Neural progenitor cell (in vitro differentiated cells): Measurements from ENCODE around the gene DKK2. TPM values are rescaled to one million over a fixed set of nuclear protein-coding genes. Genes with fewer than 3 reads are reported as not detected.
A peak's percentile ranks its signal among the peaks of the same experiment; 100 is the strongest.

Experiments used
- DNase-seq: peaks from one replicate; pipeline ENCODE4 v3.0.0-alpha.2; 2016; ENCODE audit warnings: low spot score
- H2AFZ ChIP-seq: fragments of 200-600 bp; sonication (generic); replicated peaks from 2 replicates; pipeline ENCODE4 v1.6.1; 2016; ENCODE audit warnings: antibody characterized with exemption
- H3F3A ChIP-seq: fragments of 200-600 bp; sonication (generic); 2 replicates; pipeline ENCODE4 v1.6.1; 2016; ENCODE audit warnings: antibody characterized with exemption, low read depth
- H3K27ac ChIP-seq: fragments of 200-600 bp; sonication (generic); 2 replicates; pipeline ENCODE4 v1.5.1; 2016; ENCODE audit warnings: mild to moderate bottlenecking
- H3K27me3 ChIP-seq: fragments of 200-600 bp; sonication (generic); 2 replicates; pipeline ENCODE4 v1.6.1; 2016; ENCODE audit warnings: mild to moderate bottlenecking, moderate library complexity
- H3K36me3 ChIP-seq: fragments of 200-600 bp; sonication (generic); 2 replicates; pipeline ENCODE4 v1.5.1; 2016
- H3K4me1 ChIP-seq: fragments of 200-600 bp; sonication (generic); 2 replicates; pipeline ENCODE4 v1.6.1; 2016; ENCODE audit warnings: mixed run types
- H3K4me2 ChIP-seq: fragments of 200-600 bp; sonication (generic); 2 replicates; pipeline ENCODE4 v1.6.1; 2016
- H3K4me3 ChIP-seq: fragments of 200-600 bp; sonication (generic); 2 replicates; pipeline ENCODE4 v1.5.1; 2016
- H3K79me2 ChIP-seq: fragments of 200-600 bp; sonication (generic); 2 replicates; pipeline ENCODE4 v1.6.1; 2016; ENCODE audit warnings: low read depth
- H3K9ac ChIP-seq: fragments of 200-600 bp; sonication (generic); 2 replicates; pipeline ENCODE4 v1.6.1; 2016
- H3K9me3 ChIP-seq: fragments of 200-600 bp; sonication (generic); 2 replicates; pipeline ENCODE4 v1.5.1; 2016; ENCODE audit warnings: low read depth
- H4K20me1 ChIP-seq: fragments of 200-600 bp; sonication (generic); 2 replicates; pipeline ENCODE4 v1.6.1; 2016; ENCODE audit warnings: low read depth
- H3K27ac Mint-ChIP-seq: 3 replicates; pipeline ENCODE4 v1.8.0; 2021; ENCODE audit warnings: mixed read lengths
- H3K27me3 Mint-ChIP-seq: 2 replicates; pipeline ENCODE4 v1.8.0; 2022; ENCODE audit warnings: low read depth, mild to moderate bottlenecking, inconsistent platforms, moderate library complexity, mixed read lengths; ENCODE audit not compliant: insufficient read depth
- H3K36me3 Mint-ChIP-seq: 3 replicates; pipeline ENCODE4 v1.8.0; 2021; ENCODE audit warnings: mixed read lengths
- H3K4me1 Mint-ChIP-seq: 3 replicates; pipeline ENCODE4 v1.8.0; 2021; ENCODE audit warnings: mixed read lengths
- H3K4me3 Mint-ChIP-seq: 3 replicates; pipeline ENCODE4 v1.8.0; 2021; ENCODE audit warnings: mild to moderate bottlenecking, moderate library complexity, mixed read lengths
- H3K9me3 Mint-ChIP-seq: 3 replicates; pipeline ENCODE4 v1.8.0; 2020; ENCODE audit warnings: mixed read lengths
- EZH2 ChIP-seq: fragments of 200-600 bp; sonication (generic); IDR thresholded peaks from 2 replicates; pipeline ENCODE4 v1.6.1; 2017; ENCODE audit warnings: antibody characterized with exemption, mild to moderate bottlenecking, moderate library complexity
- EZH2phosphoT487 ChIP-seq: fragments of 200-600 bp; sonication (generic); IDR thresholded peaks from 2 replicates; pipeline ENCODE4 v1.6.1; 2017; ENCODE audit warnings: antibody characterized with exemption
- total RNA-seq: library from RNA; depleted of rRNA; stranded (reverse); fragments of >200 nt; gene quantifications from 2 replicates; pipeline ENCODE4 v1.2.3, GENCODE V29; 2015; ENCODE audit warnings: low replicate concordance
- TF ChIP-seq, protein P1 (sequence below): fragments of 200-600 bp; sonication (generic); IDR thresholded peaks from 2 replicates; pipeline ENCODE4 v1.5.1; 2017; ENCODE audit warnings: antibody characterized with exemption, mild to moderate bottlenecking

Gene DKK2
- total RNA-seq, 1 donor from 2014 or later = not detected

DNA sequence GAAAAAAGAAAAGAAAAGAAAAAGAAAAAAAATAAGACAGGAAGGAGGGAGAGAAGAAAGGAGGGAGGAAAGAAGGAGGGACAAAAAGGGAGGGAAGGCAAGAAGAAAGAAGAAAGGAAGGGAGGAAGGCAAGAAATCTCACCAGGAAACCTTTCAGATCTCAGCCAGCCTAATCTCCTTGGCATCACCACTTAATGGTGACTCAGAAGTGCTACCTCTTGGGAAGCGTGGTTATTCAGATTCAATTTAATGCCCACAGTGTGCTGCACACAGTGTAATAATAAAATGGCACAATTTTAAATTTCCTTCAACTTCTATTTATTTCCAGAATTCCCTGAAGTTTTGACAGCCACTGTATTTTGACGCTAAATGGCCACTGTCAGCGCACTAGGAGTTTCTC lies 50.3 kb downstream of the DKK2 start:
- Histone ChIP-seq H3K36me3 (no peaks in the 10 kb centered on the region), H3K27me3 (no peaks in the 10 kb centered on the region), H3K4me3 (no peak overlapping the region), H3K4me2 (no peak overlapping the region), H2AFZ (no peak overlapping the region), H3K9me3 (no peaks in the 10 kb centered on the region), H3K27ac (no peak overlapping the region), H4K20me1 (no peaks in the 10 kb centered on the region), H3F3A (no peaks in the 10 kb centered on the region), H3K79me2 (no peaks in the 10 kb centered on the region), H3K9ac (no peak overlapping the region), H3K4me1 (peaks cover 14% of the 10 kb centered on the region)
- Mint-ChIP-seq H3K4me3 (no peak overlapping the region), H3K9me3 (no peaks in the 10 kb centered on the region), H3K4me1 (peaks cover 16% of the 10 kb centered on the region), H3K27me3 (no peaks in the 10 kb centered on the region), H3K27ac (no peak overlapping the region), H3K36me3 (no peaks in the 10 kb centered on the region)
- no peak for DNase-seq
- no peak for TF ChIP-seq EZH2
- TF ChIP-seq, protein P1, sequence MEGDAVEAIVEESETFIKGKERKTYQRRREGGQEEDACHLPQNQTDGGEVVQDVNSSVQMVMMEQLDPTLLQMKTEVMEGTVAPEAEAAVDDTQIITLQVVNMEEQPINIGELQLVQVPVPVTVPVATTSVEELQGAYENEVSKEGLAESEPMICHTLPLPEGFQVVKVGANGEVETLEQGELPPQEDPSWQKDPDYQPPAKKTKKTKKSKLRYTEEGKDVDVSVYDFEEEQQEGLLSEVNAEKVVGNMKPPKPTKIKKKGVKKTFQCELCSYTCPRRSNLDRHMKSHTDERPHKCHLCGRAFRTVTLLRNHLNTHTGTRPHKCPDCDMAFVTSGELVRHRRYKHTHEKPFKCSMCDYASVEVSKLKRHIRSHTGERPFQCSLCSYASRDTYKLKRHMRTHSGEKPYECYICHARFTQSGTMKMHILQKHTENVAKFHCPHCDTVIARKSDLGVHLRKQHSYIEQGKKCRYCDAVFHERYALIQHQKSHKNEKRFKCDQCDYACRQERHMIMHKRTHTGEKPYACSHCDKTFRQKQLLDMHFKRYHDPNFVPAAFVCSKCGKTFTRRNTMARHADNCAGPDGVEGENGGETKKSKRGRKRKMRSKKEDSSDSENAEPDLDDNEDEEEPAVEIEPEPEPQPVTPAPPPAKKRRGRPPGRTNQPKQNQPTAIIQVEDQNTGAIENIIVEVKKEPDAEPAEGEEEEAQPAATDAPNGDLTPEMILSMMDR = no peak
- no peak for TF ChIP-seq EZH2phosphoT487

DNA sequence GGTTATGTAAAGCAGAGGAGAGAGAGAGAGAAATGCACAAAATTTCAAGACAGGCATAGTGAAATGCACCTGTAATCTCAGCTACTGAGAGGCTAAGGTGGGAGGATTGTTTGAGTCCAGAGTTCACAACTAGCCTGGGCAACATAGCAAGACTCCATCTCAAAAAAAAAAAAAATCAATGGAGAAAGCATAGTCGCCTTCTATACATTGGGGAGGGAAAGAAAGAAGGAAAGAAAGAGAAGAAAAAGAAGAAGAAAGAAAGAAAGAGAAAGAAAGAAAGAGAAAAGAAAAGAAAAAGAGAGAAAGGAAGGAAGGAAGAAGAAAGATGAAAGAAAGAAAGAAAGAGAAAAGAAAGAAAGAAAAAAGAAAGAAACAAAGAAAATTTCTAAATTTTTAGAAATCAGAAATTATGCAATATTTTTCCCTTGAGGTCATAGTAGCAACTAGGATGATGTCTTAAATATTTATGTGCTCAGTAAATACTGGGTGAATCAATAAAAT lies 53.4 kb downstream of the DKK2 start:
- Mint-ChIP-seq H3K27me3 (no peaks in the 10 kb centered on the region), H3K4me1 (peaks cover 27% of the 10 kb centered on the region), H3K9me3 (peaks cover 1% of the 10 kb centered on the region), H3K36me3 (no peaks in the 10 kb centered on the region), H3K27ac (no peak overlapping the region), H3K4me3 (no peak overlapping the region)
- H3K4me1 ChIP-seq = peaks cover 18% of the 10 kb centered on the region
- no peak overlapping the region for H2AFZ ChIP-seq
- no peak overlapping the region for H3K4me2 ChIP-seq
- H3K4me3 ChIP-seq = no peak overlapping the region
- H3K27me3 ChIP-seq = no peaks in the 10 kb centered on the region
- H4K20me1 ChIP-seq = no peaks in the 10 kb centered on the region
- H3K9me3 ChIP-seq = no peaks in the 10 kb centered on the region
- no peaks in the 10 kb centered on the region for H3K79me2 ChIP-seq
- H3K27ac ChIP-seq = no peak overlapping the region
- H3F3A ChIP-seq = peaks cover 3% of the 10 kb centered on the region
- TF ChIP-seq, protein P1 = no peak
- TF ChIP-seq EZH2 = no peak
- TF ChIP-seq EZH2phosphoT487 = no peak
- no peak for DNase-seq
- H3K9ac ChIP-seq = no peak overlapping the region
- no peaks in the 10 kb centered on the region for H3K36me3 ChIP-seq

DNA sequence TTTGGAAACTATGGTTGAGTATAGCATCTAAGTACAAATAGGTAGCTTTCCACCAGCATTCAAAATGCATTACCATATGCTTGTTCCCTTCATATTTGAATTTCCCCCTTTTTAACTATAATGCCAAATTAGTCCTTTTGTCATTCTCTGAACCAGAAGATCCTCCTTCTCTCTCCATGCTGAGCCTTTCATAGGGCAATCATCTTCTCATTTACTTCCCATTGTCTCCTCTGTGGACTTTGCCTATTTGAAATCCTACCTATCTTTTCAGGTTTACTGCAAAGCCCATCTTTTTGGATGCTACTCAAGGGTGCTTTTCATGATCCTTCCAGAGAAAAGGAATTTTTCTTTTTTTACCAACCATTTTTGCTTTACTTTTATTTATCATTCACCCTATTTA lies 54.7 kb downstream of the DKK2 start:
- Histone ChIP-seq H3K4me1 (peaks cover 18% of the 10 kb centered on the region), H3K9ac (no peak overlapping the region), H3K9me3 (no peaks in the 10 kb centered on the region), H4K20me1 (no peaks in the 10 kb centered on the region), H3K27me3 (no peaks in the 10 kb centered on the region), H3K27ac (no peak overlapping the region), H3K36me3 (no peaks in the 10 kb centered on the region), H3F3A (peaks cover 3% of the 10 kb centered on the region), H3K4me2 (peak overlapping the region; percentile 44), H3K4me3 (no peak overlapping the region), H3K79me2 (no peaks in the 10 kb centered on the region), H2AFZ (no peak overlapping the region)
- peaks cover 5% of the 10 kb centered on the region for H3K9me3 Mint-ChIP-seq
- no peak overlapping the region for H3K4me3 Mint-ChIP-seq
- H3K36me3 Mint-ChIP-seq = no peaks in the 10 kb centered on the region
- no peaks in the 10 kb centered on the region for H3K27me3 Mint-ChIP-seq
- H3K27ac Mint-ChIP-seq = no peak overlapping the region
- peaks cover 20% of the 10 kb centered on the region for H3K4me1 Mint-ChIP-seq
- DNase-seq = peak; percentile 29
- TF ChIP-seq, protein P1 = no peak
- TF ChIP-seq EZH2 (no peak), EZH2phosphoT487 (no peak)
